OCI-LY7 (cell line): ENCODE results near the gene GRID1. TPM values are rescaled to one million over a fixed set of nuclear protein-coding genes. Genes with fewer than 3 reads are reported as not detected.

ENCODE experiments used
- BruUV-seq: library from RNA; stranded (reverse); fragments of 400-500 nt; replicated peaks from 2 replicates; lab custom pipeline; 2021; lab: Mats Ljungman, UMichigan
- CTCF ChIA-PET: fragments of 300-600 bp; sonication (Branson Sonifier 250); formaldehyde crosslinking; loops from one replicate; lab custom pipeline; 2022; ENCODE audit warnings: antibody characterized with exemption; ENCODE audit not compliant: unreplicated experiment; lab: Charles Lee
- POLR2A ChIA-PET: fragments of 300-600 bp; sonication (Branson Sonifier 250); formaldehyde crosslinking; loops from one replicate; lab custom pipeline; 2022; ENCODE audit warnings: antibody characterized with exemption; lab: Charles Lee
- DNase-seq: peaks from one replicate; pipeline ENCODE4 v3.0.0-alpha.2; 2015; ENCODE audit warnings: low spot score
- H2AFZ ChIP-seq: fragments of 200-600 bp; sonication (generic), shearing (Covaris generic); 2 replicates; pipeline ENCODE4 v1.6.1; 2014; ENCODE audit warnings: mild to moderate bottlenecking, antibody characterized with exemption, low read length, moderate library complexity
- H3K27ac ChIP-seq: fragments of 200-600 bp; sonication (generic); 2 replicates; pipeline ENCODE4 v1.5.1; 2014; ENCODE audit warnings: mixed run types, low read depth, mild to moderate bottlenecking, moderate library complexity, low read length, inconsistent platforms; ENCODE audit not compliant: poor library complexity, severe bottlenecking
- H3K36me3 ChIP-seq: fragments of 200-600 bp; sonication (generic); 2 replicates; pipeline ENCODE4 v1.6.1; 2014; ENCODE audit warnings: mild to moderate bottlenecking, antibody characterized with exemption, low read length, moderate library complexity, mixed read lengths; ENCODE audit not compliant: insufficient read depth
- H3K4me1 ChIP-seq: fragments of 200-600 bp; sonication (generic); 2 replicates; pipeline ENCODE4 v1.5.1; 2014; ENCODE audit warnings: mild to moderate bottlenecking, low read length; ENCODE audit not compliant: insufficient read depth, poor library complexity, severe bottlenecking
- H3K4me2 ChIP-seq: fragments of 200-600 bp; sonication (generic); 2 replicates; pipeline ENCODE4 v1.6.1; 2014; ENCODE audit warnings: mild to moderate bottlenecking, low read length
- H3K4me3 ChIP-seq: fragments of 200-600 bp; sonication (generic); 2 replicates; pipeline ENCODE4 v1.5.1; 2014; ENCODE audit warnings: mild to moderate bottlenecking, low read depth, low read length; ENCODE audit not compliant: poor library complexity, severe bottlenecking
- H3K79me2 ChIP-seq: fragments of 200-600 bp; sonication (generic); 2 replicates; pipeline ENCODE4 v1.6.1; 2016; ENCODE audit warnings: low read depth, mild to moderate bottlenecking, low read length, moderate library complexity, mixed read lengths; ENCODE audit not compliant: insufficient read depth
- H3K9me2 ChIP-seq: fragments of 200-600 bp; sonication (generic); 2 replicates; pipeline ENCODE4 v1.6.1; 2016; ENCODE audit warnings: mild to moderate bottlenecking, low read length, mixed read lengths; ENCODE audit not compliant: insufficient read depth
- H3K9me3 ChIP-seq: fragments of 200-600 bp; sonication (generic); 2 replicates; pipeline ENCODE4 v1.6.1; 2014; ENCODE audit warnings: mild to moderate bottlenecking, mixed run types, low read length, mixed read lengths
- H4K20me1 ChIP-seq: fragments of 200-600 bp; sonication (generic); 2 replicates; pipeline ENCODE4 v1.6.1; 2014; ENCODE audit warnings: mild to moderate bottlenecking, antibody characterized with exemption, low read length, moderate library complexity, mixed read lengths; ENCODE audit not compliant: insufficient read depth
- CTCF ChIP-seq: fragments of 200-600 bp; sonication (generic); conservative IDR thresholded peaks from 2 replicates; pipeline ENCODE4 v1.5.1; 2014; ENCODE audit warnings: mild to moderate bottlenecking, antibody characterized with exemption, low read length, moderate library complexity, mixed read lengths
- EZH2phosphoT487 ChIP-seq: fragments of 200-600 bp; sonication (generic); IDR thresholded peaks from 2 replicates; pipeline ENCODE4 v1.6.1; 2018; ENCODE audit warnings: low read depth, borderline replicate concordance, mild to moderate bottlenecking, mixed run types, antibody characterized with exemption, low read length, moderate library complexity, mixed read lengths
- intact Hi-C: fragments of 100-400 bp; cut with micrococcal nuclease; formaldehyde crosslinking; loops from one replicate; pipeline ENCODE4 v1.10.0; 2022; ENCODE audit not compliant: unreplicated experiment
- total RNA-seq, 2 experiments: library from RNA; depleted of rRNA in 1 of 2; stranded (reverse); fragments of >200 nt in 1 of 2; shearing (Covaris generic) in 1 of 2; gene quantifications; 2 replicates each; pipeline ENCODE4 v1.2.3, GENCODE V29; 2014 to 2022

The GRID1 gene
- total RNA-seq, 2 experiments from 2014 or later = 1.6 to 3.7 TPM

- H3K4me1 ChIP-seq = no peaks in the 10 kb centered on the region
- no peak overlapping the region for H3K27ac ChIP-seq
- H3K4me3 ChIP-seq = no peak overlapping the region
- H3K9me2 ChIP-seq = no peaks in the 10 kb centered on the region
- POLR2A ChIA-PET = no interaction called here
- no peaks in the 10 kb centered on the region for H4K20me1 ChIP-seq
- H2AFZ ChIP-seq = no peak overlapping the region
- no peaks in the 10 kb centered on the region for H3K79me2 ChIP-seq
- CTCF ChIA-PET = no interaction called here
- no peak for DNase-seq
- H3K4me2 ChIP-seq = no peak overlapping the region
- no peaks in the 10 kb centered on the region for H3K36me3 ChIP-seq
- H3K9me3 ChIP-seq = no peaks in the 10 kb centered on the region
- BruUV-seq = no TSS peak
- intact Hi-C loops = no loop called here
- TF ChIP-seq CTCF (no peak), EZH2phosphoT487 (no peak)
Observed at GRCh38 chr10:86343761-86344160, 22.8 kb downstream of the GRID1 start.

GRCh38 chr10:86342111-86342863 is 24.3 kb downstream of the GRID1 start:
- Histone ChIP-seq H3K9me3 (0 out of 2 replicates have a peak, but pooled peaks cover 4% of the 10 kb centered on the region), H3K27ac (no peak overlapping the region), H3K4me2 (no peak overlapping the region), H3K9me2 (no peaks in the 10 kb centered on the region), H4K20me1 (no peaks in the 10 kb centered on the region), H3K36me3 (no peaks in the 10 kb centered on the region), H3K4me3 (no peak overlapping the region), H2AFZ (no peak overlapping the region), H3K4me1 (no peaks in the 10 kb centered on the region), H3K79me2 (no peaks in the 10 kb centered on the region)
- CTCF ChIA-PET = no interaction called here
- TF ChIP-seq EZH2phosphoT487 (no peak), CTCF (no peak)
- DNase-seq = no peak
- POLR2A ChIA-PET = no interaction called here
- BruUV-seq = no TSS peak
- intact Hi-C loops = no loop called here

- no peaks in the 10 kb centered on the region for H3K79me2 ChIP-seq
- POLR2A ChIA-PET = no interaction called here
- no peaks in the 10 kb centered on the region for H4K20me1 ChIP-seq
- no peak overlapping the region for H2AFZ ChIP-seq
- intact Hi-C loops = no loop called here
- CTCF ChIA-PET = no interaction called here
- H3K9me2 ChIP-seq = no peaks in the 10 kb centered on the region
- DNase-seq = no peak
- no peak for TF ChIP-seq CTCF
- TF ChIP-seq EZH2phosphoT487 = no peak
- H3K27ac ChIP-seq = no peak overlapping the region
- H3K4me1 ChIP-seq = no peaks in the 10 kb centered on the region
- H3K4me2 ChIP-seq = no peak overlapping the region
- BruUV-seq = no TSS peak
- H3K36me3 ChIP-seq = no peaks in the 10 kb centered on the region
- 0 out of 2 replicates have a peak, but pooled peaks cover 4% of the 10 kb centered on the region for H3K9me3 ChIP-seq
- no peak overlapping the region for H3K4me3 ChIP-seq
Observed at GRCh38 chr10:86341361-86341811, 25.2 kb downstream of the GRID1 start.
